Tongue (tissue), 2 donors: ENCODE data around the gene USP37. TPM values are rescaled to one million over a fixed set of nuclear protein-coding genes. Genes with fewer than 3 reads are reported as not detected.
"Not testable (repeated sequence)": the region's sequence is repeated elsewhere in the genome, so short reads cannot be mapped to it uniquely, and the experiment has no call there.

Experiments used
- DNase-seq: peaks from one replicate; pipeline ENCODE4 v3.0.0-alpha.2; 2015
- total RNA-seq: library from RNA; depleted of rRNA; stranded (reverse); fragments of >200 nt; gene quantifications from one replicate; pipeline ENCODE4 v1.2.3, GENCODE V29; 2014

Gene USP37
- total RNA-seq, 1 donor from 2014 or later: 30.8 TPM

- no peak for DNase-seq
These were observed 20.2 kb downstream of the USP37 start for GRCh38 chr2:218547978-218548377.

GRCh38 chr2:218547511-218547910 lies 20.6 kb downstream of the USP37 start:
- DNase-seq: no peak

- no peak for DNase-seq
These were observed 22.1 kb downstream of the USP37 start for GRCh38 chr2:218546012-218546411.

GRCh38 chr2:218540015-218540414 lies 28.1 kb downstream of the USP37 start:
- no peak for DNase-seq

GRCh38 chr2:218536804-218537494 lies 31.2 kb downstream of the USP37 start:
- no peak for DNase-seq

- DNase-seq: no peak
These were observed 38.2 kb downstream of the USP37 start for GRCh38 chr2:218529990-218530389.

GRCh38 chr2:218528409-218528808 lies 39.7 kb downstream of the USP37 start:
- not testable (repeated sequence) for DNase-seq

- DNase-seq: no peak
These were observed 44.5 kb downstream of the USP37 start for GRCh38 chr2:218523651-218524050.

GRCh38 chr2:218518876-218519275 lies 49.3 kb downstream of the USP37 start:
- DNase-seq: no peak

GRCh38 chr2:218517434-218518206 lies 50.5 kb downstream of the USP37 start:
- no peak for DNase-seq

GRCh38 chr2:218516614-218517013 lies 51.5 kb downstream of the USP37 start:
- DNase-seq: no peak

- DNase-seq: no peak
These were observed 54.5 kb downstream of the USP37 start for GRCh38 chr2:218513676-218514075.

GRCh38 chr2:218508299-218508698 lies 59.9 kb downstream of the USP37 start:
- no peak for DNase-seq

GRCh38 chr2:218505754-218506371 lies 62.3 kb downstream of the USP37 start:
- DNase-seq: no peak

GRCh38 chr2:218501665-218502064 lies 66.5 kb downstream of the USP37 start:
- DNase-seq: peak; percentile 34

GRCh38 chr2:218500501-218501060 lies 67.6 kb downstream of the USP37 start:
- DNase-seq: no peak

GRCh38 chr2:218485986-218486667 lies 82.0 kb downstream of the USP37 start:
- no peak for DNase-seq

GRCh38 chr2:218482651-218483050 lies 85.5 kb downstream of the USP37 start:
- no peak for DNase-seq

- DNase-seq: no peak
These were observed 88.6 kb downstream of the USP37 start for GRCh38 chr2:218479595-218479994.

GRCh38 chr2:218478544-218478943 lies 89.6 kb downstream of the USP37 start:
- DNase-seq: no peak

- no peak for DNase-seq
These were observed 90.9 kb downstream of the USP37 start for GRCh38 chr2:218477247-218477646.

- peak; percentile 68 for DNase-seq
These were observed 91.5 kb downstream of the USP37 start for GRCh38 chr2:218476676-218477075.
